Spleen (tissue), 7 donors: ENCODE data around the gene GUCY1A2.

Source experiments
- POLR2A ChIP-seq, 3 donors: fragments of 450-650 bp; IDR thresholded peaks; one replicate each; pipeline ENCODE4 v1.5.1; 2017; ENCODE audit warnings: antibody characterized with exemption in 3 of 3, mild to moderate bottlenecking in 1 of 3
- POLR2AphosphoS5 ChIP-seq, 3 donors: sonication (generic); formaldehyde crosslinking; IDR thresholded peaks; one replicate each; pipeline ENCODE4 v1.5.1; 2017; ENCODE audit warnings: antibody characterized with exemption in 3 of 3
- TF ChIP-seq, protein P1 (sequence below), 11 experiments: fragments of 200-600 bp in 7 of 11; fragments of 450-650 bp in 4 of 11; sonication (generic) in 4 of 11; IDR thresholded peaks in 8 of 11; conservative IDR thresholded peaks in 3 of 11; 1 replicate in 7 of 11; 2 replicates in 4 of 11; pipeline versions ENCODE4 v1.4.0 to v1.8.0; 2016 to 2021; ENCODE audit warnings: antibody characterized with exemption in 11 of 11, inconsistent platforms in 4 of 11, mild to moderate bottlenecking in 1 of 11
- donor health status: DM: no; HTN: no; CAD: no; lungs with moderate emphysema.
- donor health status: DM: no; HTN: no; CAD: no.
- donor health status: DM: no; HTN: no; CAD: no.

DNA sequence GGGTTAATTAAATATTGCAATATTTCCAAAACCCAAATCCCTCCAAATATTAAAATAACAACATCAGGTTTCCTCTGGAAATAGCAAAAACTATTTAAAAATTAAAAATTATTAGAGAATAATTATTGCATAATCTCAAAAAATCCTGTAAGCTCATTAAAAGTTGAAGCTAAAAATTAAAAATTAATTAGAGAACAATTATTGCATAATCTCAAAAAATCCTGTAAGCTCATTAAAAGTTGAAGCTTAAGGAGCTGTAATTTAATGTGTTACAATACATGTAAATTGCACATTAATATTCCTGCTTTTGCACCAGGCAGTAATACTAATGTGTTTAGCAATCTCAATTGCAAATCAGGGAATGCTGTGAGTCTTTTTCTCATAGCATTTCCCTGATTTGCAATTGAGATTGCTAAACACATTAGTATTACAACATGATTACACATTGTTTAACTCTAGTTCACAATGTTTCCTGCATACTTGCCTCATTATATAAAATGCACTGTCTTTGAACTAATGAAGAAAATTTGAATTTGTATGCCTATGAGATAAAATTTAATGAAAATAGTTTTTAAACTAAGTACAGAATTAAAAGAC is 247.7 kb downstream of the GUCY1A2 start:
- TF ChIP-seq, protein P1, sequence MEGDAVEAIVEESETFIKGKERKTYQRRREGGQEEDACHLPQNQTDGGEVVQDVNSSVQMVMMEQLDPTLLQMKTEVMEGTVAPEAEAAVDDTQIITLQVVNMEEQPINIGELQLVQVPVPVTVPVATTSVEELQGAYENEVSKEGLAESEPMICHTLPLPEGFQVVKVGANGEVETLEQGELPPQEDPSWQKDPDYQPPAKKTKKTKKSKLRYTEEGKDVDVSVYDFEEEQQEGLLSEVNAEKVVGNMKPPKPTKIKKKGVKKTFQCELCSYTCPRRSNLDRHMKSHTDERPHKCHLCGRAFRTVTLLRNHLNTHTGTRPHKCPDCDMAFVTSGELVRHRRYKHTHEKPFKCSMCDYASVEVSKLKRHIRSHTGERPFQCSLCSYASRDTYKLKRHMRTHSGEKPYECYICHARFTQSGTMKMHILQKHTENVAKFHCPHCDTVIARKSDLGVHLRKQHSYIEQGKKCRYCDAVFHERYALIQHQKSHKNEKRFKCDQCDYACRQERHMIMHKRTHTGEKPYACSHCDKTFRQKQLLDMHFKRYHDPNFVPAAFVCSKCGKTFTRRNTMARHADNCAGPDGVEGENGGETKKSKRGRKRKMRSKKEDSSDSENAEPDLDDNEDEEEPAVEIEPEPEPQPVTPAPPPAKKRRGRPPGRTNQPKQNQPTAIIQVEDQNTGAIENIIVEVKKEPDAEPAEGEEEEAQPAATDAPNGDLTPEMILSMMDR (IDR thresholded peaks at IDR 0.05 in 8 of 11, conservative IDR thresholded peaks at IDR 0.05 in 3 of 11): no peak
- TF ChIP-seq POLR2AphosphoS5 (IDR thresholded peaks at IDR 0.05): no peak
- TF ChIP-seq POLR2A (IDR thresholded peaks at IDR 0.05): no peak
